Coronary artery (tissue), 2 donors: ENCODE data around the gene SOWAHA.
A peak's percentile ranks its signal among the peaks of the same experiment; 100 is the strongest.

Experiments used
- DNase-seq: peaks from one replicate; pipeline ENCODE4 v3.0.0-alpha.2; 2017; ENCODE audit warnings: low spot score
- H3K27ac ChIP-seq, 2 donors: fragments of 200-600 bp; sonication (generic); one replicate each; pipeline ENCODE4 v1.5.1; 2016 to 2019
- H3K4me3 ChIP-seq: fragments of 200-600 bp; sonication (generic); 2 replicates; pipeline ENCODE4 v1.5.1; 2016; ENCODE audit warnings: mild to moderate bottlenecking, moderate library complexity
- TF ChIP-seq, protein P1 (sequence below): fragments of 200-600 bp; sonication (generic); IDR thresholded peaks from one replicate; pipeline ENCODE4 v1.5.1; 2019; ENCODE audit warnings: antibody characterized with exemption

Gene SOWAHA

DNA sequence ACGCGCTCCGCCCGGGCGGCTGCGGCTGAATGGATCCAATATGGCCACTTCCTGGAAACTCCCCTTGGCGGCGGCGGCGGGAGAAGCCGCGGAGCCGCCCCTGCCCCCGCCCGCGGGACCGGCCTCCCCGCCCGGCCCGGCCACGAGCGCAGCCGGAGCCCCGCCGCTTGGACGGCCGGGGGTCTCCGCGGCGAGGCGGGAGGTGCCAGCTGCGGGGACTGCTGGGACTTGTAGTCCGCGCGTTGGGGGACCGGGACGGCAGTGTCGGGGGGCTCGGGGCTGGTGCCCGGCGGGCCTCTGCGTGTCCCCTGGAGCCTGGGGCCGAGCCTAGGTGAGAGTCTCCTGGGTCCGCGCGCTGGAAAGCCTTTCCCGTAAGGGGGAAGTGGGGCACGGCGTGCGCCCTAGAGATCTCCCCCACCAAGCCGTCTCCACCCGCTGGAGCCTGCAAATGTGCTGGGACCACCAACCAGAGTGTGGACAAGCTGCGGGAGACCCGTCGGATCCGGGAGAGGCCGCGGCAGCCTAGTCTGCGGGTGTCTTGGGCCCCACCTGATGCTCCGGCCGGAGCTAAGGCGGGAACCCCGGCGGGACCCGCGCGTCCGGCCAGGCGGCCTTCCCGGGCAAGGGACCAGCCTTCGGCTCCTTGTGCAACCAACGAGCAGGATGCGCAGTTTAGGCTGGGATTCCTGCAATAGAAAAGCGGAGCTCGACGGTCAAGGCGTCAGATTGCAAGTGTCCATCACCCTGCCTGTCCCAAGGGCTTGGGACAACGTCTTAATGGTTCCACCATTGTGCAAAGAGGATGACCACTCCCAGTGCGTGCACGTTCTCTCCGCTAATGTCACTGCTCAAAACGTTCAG, 35.7 kb upstream of the SOWAHA start, which contains the start of gene SEPTIN8:
Gene SEPTIN8 (minus strand): TSS at position 31 of the 861 bp plus-strand sequence. CDS start 102 bp downstream, outside the sequence.
- H3K4me3 ChIP-seq: peak within 1 kb of the TSS; percentile 92
- TF ChIP-seq, protein P1, sequence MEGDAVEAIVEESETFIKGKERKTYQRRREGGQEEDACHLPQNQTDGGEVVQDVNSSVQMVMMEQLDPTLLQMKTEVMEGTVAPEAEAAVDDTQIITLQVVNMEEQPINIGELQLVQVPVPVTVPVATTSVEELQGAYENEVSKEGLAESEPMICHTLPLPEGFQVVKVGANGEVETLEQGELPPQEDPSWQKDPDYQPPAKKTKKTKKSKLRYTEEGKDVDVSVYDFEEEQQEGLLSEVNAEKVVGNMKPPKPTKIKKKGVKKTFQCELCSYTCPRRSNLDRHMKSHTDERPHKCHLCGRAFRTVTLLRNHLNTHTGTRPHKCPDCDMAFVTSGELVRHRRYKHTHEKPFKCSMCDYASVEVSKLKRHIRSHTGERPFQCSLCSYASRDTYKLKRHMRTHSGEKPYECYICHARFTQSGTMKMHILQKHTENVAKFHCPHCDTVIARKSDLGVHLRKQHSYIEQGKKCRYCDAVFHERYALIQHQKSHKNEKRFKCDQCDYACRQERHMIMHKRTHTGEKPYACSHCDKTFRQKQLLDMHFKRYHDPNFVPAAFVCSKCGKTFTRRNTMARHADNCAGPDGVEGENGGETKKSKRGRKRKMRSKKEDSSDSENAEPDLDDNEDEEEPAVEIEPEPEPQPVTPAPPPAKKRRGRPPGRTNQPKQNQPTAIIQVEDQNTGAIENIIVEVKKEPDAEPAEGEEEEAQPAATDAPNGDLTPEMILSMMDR: no peak
- no peak for DNase-seq
- peak within 1 kb of the TSS; percentile 82 to 97 for H3K27ac ChIP-seq

DNA sequence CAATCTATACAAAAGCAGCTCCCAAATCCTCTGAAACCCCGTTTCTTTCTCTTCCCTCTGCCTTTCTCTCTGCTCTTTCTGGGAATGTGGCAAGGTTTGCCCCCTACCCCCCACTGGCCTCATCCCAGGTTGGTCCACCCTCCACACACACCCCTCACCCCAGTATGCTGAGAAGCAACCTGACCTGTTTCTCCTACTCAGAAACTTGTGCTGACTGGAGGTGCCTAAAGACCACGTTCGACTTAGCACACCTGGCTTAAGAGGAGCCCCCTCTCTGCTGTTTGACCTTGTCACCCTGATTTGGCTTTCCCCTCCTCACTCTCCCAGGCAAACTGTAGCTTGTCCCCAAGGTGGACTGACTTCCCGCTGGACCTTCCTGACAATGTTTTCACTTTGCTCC, 35.0 kb upstream of the SOWAHA start:
- no peak for DNase-seq
- Histone ChIP-seq H3K27ac (peak overlapping the region; percentile 82 to 97), H3K4me3 (peak overlapping the region; percentile 92)
- TF ChIP-seq, protein P1: no peak

- H3K4me3 ChIP-seq: no peak overlapping the region
- TF ChIP-seq, protein P1: no peak
- DNase-seq: no peak
- peak overlapping the region in 1 of 2 donors; percentile 5 for H3K27ac ChIP-seq
Measured at GRCh38 chr5:132778856-132779255, 34.2 kb upstream of the SOWAHA start.

DNA sequence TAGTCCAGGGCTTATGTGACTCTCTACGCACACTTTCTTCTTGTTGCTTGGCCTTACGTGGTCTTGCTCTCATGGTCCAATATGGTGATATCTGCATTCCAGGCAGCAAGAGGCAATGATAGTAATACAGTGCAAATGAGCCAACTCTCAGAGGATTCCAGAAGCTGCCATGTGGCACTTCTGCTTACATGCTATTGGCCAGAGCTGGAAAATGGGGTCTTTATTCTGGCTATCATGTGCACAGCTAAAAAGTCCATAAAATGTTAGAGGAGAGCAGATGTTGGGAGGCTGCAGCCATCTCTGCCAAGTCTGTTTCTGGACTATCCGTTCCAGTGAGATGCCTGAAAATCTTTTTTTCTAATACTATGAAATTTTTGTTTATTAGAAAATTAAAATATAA, 33.1 kb upstream of the SOWAHA start:
- no peak overlapping the region for H3K27ac ChIP-seq
- no peak overlapping the region for H3K4me3 ChIP-seq
- DNase-seq: peak; percentile 9
- TF ChIP-seq, protein P1: no peak

DNA sequence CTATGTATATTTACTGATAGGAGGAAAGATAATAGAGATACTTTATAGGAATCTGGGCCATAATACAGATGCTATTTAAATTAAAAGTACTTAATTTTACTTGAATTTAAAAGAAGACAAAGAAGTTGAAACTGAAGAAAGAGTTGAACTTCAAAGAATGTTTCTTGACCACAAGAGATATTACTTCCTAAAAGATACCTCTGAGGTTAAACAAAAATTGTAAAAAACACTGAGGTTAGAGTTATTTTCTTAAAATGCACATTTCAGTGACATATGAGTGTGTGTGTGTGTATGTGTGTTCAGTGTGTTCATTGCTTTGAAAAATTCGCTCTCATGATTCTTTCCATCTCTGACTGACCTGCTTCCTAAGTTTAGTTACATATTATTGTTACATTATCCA, 32.5 kb upstream of the SOWAHA start:
- DNase-seq: no peak
- no peak overlapping the region for H3K4me3 ChIP-seq
- no peak overlapping the region for H3K27ac ChIP-seq
- TF ChIP-seq, protein P1: no peak

- H3K27ac ChIP-seq: no peak overlapping the region
- DNase-seq: no peak
- TF ChIP-seq, protein P1: no peak
- H3K4me3 ChIP-seq: no peak overlapping the region
Measured at GRCh38 chr5:132781029-132781428, 32.1 kb upstream of the SOWAHA start.

DNA sequence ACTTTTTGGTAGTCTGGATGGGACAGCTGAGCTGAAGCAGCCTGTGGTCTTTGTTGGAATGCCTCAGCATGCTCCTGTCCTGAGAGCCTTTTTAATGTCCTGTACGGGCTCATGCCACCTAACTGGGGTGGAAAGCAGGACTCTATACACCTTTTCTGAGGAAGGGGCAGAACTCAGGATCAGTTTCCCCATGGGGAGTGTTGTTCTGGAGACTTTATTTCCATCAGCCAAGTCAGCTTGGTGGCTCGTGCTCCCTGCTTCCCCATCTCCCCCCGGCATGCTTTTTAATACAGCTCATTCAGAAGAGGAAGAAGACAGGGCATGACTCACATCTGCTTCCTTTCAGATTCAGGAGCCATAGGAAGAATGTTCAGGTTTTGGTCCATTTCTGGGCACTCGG, 31.0 kb upstream of the SOWAHA start:
- H3K27ac ChIP-seq: no peak overlapping the region
- peak; percentile 45 for DNase-seq
- TF ChIP-seq, protein P1: no peak
- no peak overlapping the region for H3K4me3 ChIP-seq
